Small intestine (tissue), 7 donors: ENCODE measurements around the gene SCART1. TPM values are rescaled to one million over a fixed set of nuclear protein-coding genes. Genes with fewer than 3 reads are reported as not detected.
"Not testable (repeated sequence)": the region's sequence is repeated elsewhere in the genome, so short reads cannot be mapped to it uniquely, and the experiment has no call there.

Experiments
- DNase-seq, 2 donors: peaks; one replicate each; pipeline versions ENCODE4 v3.0.0 to v3.0.0-alpha.2; 2013
- FAIRE-seq: peaks from 2 replicates; lab custom pipeline; 2012; peaks lifted over from hg19 to GRCh38; lab: Jason Lieb, UNC
- H3K27ac ChIP-seq, 3 donors: one replicate each; pipeline ENCODE4 v1.5.1; 2013; ENCODE audit warnings: low read length in 2 of 3, mild to moderate bottlenecking in 2 of 3, control low read depth in 1 of 3, inconsistent platforms in 1 of 3, low read depth in 1 of 3, moderate library complexity in 1 of 3
- H3K27me3 ChIP-seq, 3 donors: one replicate each; pipeline ENCODE4 v1.6.1; 2013; ENCODE audit warnings: low read length in 3 of 3, inconsistent platforms in 1 of 3; ENCODE audit not compliant: control insufficient read depth in 3 of 3, insufficient read depth in 3 of 3
- H3K36me3 ChIP-seq, 3 donors: one replicate each; pipeline ENCODE4 v1.6.1; 2013; ENCODE audit warnings: low read length in 3 of 3, inconsistent platforms in 1 of 3, low read depth in 1 of 3, mild to moderate bottlenecking in 1 of 3, moderate library complexity in 1 of 3; ENCODE audit not compliant: control insufficient read depth in 3 of 3, insufficient read depth in 2 of 3
- H3K4me1 ChIP-seq, 3 donors: one replicate each; pipeline ENCODE4 v1.6.1; 2013; ENCODE audit warnings: low read length in 2 of 3, inconsistent platforms in 1 of 3, low read depth in 1 of 3, mild to moderate bottlenecking in 1 of 3, moderate library complexity in 1 of 3; ENCODE audit not compliant: control insufficient read depth in 3 of 3, insufficient read depth in 2 of 3
- H3K4me3 ChIP-seq, 3 donors: one replicate each; pipeline ENCODE4 v1.5.1; 2013; ENCODE audit warnings: low read length in 3 of 3, control low read depth in 1 of 3, inconsistent platforms in 1 of 3, low read depth in 1 of 3, mild to moderate bottlenecking in 1 of 3, moderate library complexity in 1 of 3
- H3K9me3 ChIP-seq, 2 donors: one replicate each; pipeline ENCODE4 v1.6.1; 2013; ENCODE audit warnings: low read depth in 1 of 2, low read length in 1 of 2; ENCODE audit not compliant: control insufficient read depth in 2 of 2, insufficient read depth in 1 of 2
- WGBS, 3 donors: extraction: QIAGEN DNeasy Blood & Tissue Kit; methylation state at CpG; one replicate each; pipeline ENCODE4 v1.1.7; 2013; 5-methylcytosine and 5-hydroxymethylcytosine counted together
- polyA plus RNA-seq, 4 donors: library from polyadenylated mRNA; stranded (reverse) in 3 of 4; unstranded in 1 of 4; fragments of 200-250 nt in 3 of 4; fragments of 120-200 nt in 1 of 4; gene quantifications; one replicate each; pipeline versions ENCODE4 v1.2.1 to v1.2.3, GENCODE V29; 2013
- donor health status: healthy with polysubstance abuse.
- donor health status: control.
- donor health status: control.
- donor health status: Bipolar disorder and iron deficiency.
- donor health status: healthy.

SCART1 gene
- polyA plus RNA-seq, 4 donors: 0.22 to 2.1 (median 0.33) TPM; not detected in 1

DNA sequence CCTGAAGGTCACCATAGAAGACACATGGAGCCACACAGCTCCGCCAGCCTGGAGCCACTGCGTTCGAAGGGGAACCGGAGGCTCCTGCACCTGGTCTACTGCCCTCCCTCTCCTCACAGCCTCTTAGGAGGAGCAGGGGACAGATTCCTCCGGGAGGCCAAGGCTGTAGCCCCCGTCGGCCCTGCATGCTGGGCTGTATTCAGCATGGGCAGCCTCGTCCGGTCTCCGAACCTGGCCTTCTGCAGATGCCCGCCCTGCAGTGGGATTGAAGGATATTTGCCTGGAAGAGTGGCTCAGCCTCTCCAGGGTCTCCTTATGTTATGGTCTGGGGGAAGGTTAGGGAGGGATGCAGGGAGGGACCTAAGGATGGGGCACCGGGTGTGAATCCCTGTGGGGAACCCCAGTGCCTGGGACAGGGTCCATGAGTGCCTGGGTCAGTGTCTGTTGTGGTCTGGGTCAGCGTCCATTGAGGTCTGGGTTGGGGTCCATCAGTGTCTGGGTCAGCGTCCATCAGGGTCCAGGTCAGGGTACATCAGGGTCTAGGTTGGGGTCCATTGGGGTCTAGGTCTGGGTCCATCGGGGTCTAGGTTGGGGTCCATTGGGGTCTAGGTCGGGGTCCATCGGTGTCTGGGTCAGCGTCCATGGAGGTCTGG is 13.0 kb upstream of the SCART1 start:
- DNase-seq: no peak

DNA sequence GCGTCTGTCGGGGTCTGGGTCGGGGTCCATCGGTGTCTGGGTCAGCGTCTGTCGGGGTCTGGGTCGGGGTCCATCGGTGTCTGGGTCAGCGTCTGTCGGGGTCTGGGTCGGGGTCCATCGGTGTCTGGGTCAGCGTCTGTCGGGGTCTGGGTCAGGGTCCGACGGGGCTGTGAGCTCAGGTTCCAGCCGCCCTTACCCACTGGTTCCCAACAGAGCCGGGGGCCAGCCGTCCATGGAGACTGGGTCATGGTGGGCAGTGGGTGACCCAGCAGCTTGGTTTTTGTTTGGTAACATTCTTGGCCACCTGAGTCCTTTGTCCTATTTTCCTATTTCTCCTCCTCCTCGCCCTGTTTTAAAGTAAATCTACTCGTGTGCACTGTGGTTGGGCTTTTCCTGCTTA is 12.4 kb upstream of the SCART1 start:
- H3K36me3 ChIP-seq, FAIRE-seq, DNase-seq, H3K4me3 ChIP-seq, H3K4me1 ChIP-seq, H3K27ac ChIP-seq, H3K27me3 ChIP-seq: not testable (repeated sequence)
- peaks cover 0 to 11% of the 10 kb centered on the region in 2 donors for H3K9me3 ChIP-seq
- 72 to 87% (median 83%) methylated on average over 5 to 14 of the region's 21 CpGs for WGBS, 3 donors

More for the DNA sequence above, 13.0 kb upstream of the SCART1 start:
- Histone ChIP-seq H3K27ac (no peak overlapping the region), H3K27me3 (no peaks in the 10 kb centered on the region), H3K9me3 (peaks cover 0 to 10% of the 10 kb centered on the region in 2 donors), H3K36me3 (no peaks in the 10 kb centered on the region), H3K4me3 (no peak overlapping the region), H3K4me1 (no peaks in the 10 kb centered on the region)
- FAIRE-seq: no peak
- WGBS, 3 donors: 91 to 95% (median 92%) methylated on average over 17 to 18 of the region's 18 CpGs

DNA sequence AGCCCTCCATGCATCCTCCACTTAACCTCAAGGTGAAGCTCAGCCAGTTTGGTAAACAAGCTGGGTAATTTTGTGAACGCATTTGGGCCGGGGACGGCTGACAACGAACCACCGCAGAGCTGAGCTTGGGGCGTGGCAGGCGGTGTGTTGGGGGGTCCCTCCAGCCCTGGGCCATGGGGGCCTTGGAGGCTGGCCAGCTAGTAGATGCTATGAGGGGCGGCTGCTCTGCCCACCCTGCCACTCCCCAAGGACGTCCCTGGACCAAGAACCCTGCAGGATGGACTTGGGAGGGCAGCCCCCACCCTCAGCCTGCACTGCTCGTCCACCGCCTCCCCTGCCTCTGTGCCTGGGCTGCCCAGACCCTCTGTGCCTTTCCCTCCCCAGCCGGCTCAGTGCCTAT is 12.0 kb upstream of the SCART1 start:
- DNase-seq (no peak), FAIRE-seq (no peak)
- peaks cover 0 to 12% of the 10 kb centered on the region in 2 donors for H3K9me3 ChIP-seq
- no peak overlapping the region for H3K4me3 ChIP-seq
- no peaks in the 10 kb centered on the region for H3K27me3 ChIP-seq
- no peaks in the 10 kb centered on the region for H3K36me3 ChIP-seq
- no peaks in the 10 kb centered on the region for H3K4me1 ChIP-seq
- WGBS, 3 donors: 67 to 85% (median 77%) methylated on average over 12 of the region's 12 CpGs
- no peak overlapping the region for H3K27ac ChIP-seq

DNA sequence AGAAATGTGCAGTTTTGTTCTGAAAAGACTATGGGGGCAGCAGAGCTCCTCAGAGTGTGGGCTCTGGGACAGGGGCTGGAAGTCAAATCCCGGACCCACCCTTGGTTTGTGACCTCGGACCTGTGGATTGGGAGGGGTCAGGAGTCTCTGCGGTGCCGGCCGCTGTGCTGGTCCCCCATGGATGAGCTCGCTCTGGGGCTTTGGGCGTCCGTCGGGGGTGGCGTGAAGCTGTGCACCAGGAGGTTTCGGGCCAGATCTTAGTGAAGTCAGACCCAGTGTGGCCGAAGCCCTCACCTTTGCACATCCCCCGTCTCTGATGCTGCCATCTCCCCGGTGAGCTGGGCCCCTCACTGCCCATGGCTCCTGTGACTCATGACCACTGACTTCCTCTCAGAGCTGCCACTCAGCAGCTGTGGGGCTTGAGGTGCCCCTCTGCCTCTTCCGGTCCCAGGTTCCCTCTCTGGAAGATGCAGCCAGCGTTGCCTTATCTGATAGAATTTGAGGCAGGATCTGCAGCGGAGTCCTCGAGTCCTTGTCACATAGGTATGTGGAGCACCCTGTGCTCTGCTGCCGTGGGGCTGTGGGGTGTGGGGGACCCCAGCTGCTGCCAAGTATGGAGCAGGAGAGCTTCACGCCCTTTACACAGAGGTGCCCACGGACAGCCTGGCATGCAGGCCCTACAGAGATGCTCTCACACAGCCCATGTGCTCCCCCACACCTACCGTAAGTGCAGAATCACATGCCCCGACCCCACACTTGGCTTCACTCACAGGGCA is 11.4 kb upstream of the SCART1 start:
- H3K36me3 ChIP-seq: no peaks in the 10 kb centered on the region
- DNase-seq: no peak
- no peaks in the 10 kb centered on the region for H3K27me3 ChIP-seq
- peaks cover 0 to 15% of the 10 kb centered on the region in 2 donors for H3K9me3 ChIP-seq
- H3K27ac ChIP-seq: no peak overlapping the region
- no peak for FAIRE-seq
- WGBS, 3 donors: 74 to 79% (median 76%) methylated on average over 21 to 23 of the region's 23 CpGs
- no peaks in the 10 kb centered on the region for H3K4me1 ChIP-seq
- H3K4me3 ChIP-seq: no peak overlapping the region

DNA sequence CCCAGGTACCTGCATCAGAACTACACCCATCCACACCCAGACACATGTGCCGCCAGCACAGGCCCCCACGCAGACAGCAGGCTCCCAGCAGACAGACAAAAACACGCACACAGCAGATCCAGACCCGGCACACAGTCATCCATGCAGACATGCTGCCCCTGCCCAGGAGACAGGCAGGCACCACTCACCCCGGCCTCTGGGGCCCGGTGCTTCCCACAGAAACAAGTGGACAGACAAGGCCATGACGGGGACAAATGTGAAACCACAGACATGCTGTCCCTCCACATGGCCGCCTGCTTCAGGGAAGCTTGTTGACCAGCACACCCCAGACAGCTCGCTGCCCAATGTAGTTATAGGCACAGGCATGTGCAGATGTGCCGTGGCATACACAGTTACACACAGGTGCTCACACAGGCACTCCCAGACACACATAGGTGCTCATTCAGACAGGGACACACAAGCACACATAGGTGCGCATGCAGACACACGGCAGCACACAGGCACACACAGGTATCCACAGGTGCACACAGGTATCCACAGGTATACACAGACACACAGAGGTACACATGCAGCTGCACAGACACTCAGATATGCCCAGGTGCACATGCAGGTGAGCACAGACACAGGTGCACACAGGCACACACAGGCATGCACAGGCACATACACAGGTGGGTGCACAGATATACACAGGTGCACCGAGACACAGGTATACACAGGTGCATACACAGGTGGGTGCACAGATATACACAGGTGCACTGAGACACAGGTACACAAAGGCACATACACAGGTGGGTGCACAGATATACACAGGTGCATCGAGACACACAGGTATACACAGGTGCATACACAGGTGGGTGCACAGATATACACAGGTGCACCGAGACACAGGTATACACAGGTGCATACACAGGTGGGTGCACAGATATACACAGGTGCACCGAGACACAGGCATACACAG is 10.5 kb upstream of the SCART1 start:
- Histone ChIP-seq H3K9me3 (peaks cover 0 to 15% of the 10 kb centered on the region in 2 donors), H3K4me3 (no peak overlapping the region), H3K36me3 (no peaks in the 10 kb centered on the region), H3K27ac (no peak overlapping the region), H3K4me1 (no peaks in the 10 kb centered on the region), H3K27me3 (no peaks in the 10 kb centered on the region)
- WGBS, 3 donors: 85 to 88% (median 86%) methylated on average over 16 of the region's 16 CpGs
- FAIRE-seq: no peak
- no peak for DNase-seq

DNA sequence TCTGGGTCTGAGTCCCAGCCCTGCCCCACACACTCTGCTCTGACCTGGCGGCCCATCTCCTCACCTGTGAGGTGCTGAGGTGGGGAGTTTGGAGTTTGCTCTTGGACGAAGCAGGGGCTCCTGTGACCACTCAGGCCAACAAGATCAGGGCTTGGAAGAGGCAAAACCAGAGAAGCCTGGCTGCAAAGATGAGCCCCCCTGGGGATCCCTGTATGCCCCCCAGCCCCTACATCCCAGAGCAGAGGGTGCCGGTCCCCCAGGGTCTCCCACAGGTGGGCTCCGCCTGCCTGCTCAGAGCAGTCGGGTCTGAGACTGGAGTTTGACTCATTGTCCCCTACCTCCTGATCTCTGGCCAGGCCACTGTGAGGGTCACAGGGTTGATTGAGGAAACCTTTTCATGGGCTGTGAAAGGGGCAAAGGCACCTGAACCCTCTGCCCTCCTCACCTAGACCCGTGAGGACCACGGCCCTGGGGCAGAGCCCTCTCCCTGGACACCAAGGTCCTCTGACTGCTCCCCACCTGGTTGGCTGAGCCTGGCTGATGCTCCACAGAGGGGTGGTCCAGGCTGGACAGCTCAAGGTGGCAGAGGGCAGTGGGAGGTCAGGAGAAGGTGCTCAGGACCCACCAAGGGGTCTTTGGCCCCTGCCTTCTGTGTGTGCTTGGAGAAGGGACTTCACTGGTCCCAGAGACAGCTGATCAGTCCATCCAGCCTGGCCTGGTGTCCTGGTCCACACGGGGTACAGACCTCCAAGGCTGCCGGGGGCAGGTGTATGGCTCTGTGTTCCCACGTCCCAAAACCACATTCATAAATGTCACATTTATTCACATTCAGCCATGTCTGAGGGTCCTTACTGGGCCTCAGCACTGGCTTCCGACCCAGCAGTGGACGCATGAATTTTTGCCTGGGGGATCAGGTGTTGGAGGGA is 9.1 kb upstream of the SCART1 start:
- Histone ChIP-seq H3K4me3 (no peak overlapping the region), H3K9me3 (peaks cover 0 to 13% of the 10 kb centered on the region in 2 donors), H3K4me1 (no peaks in the 10 kb centered on the region), H3K27ac (no peak overlapping the region), H3K36me3 (no peaks in the 10 kb centered on the region), H3K27me3 (no peaks in the 10 kb centered on the region)
- FAIRE-seq (no peak), DNase-seq (no peak)
- WGBS, 3 donors: 84 to 86% (median 84%) methylated on average over 11 to 12 of the region's 12 CpGs

DNA sequence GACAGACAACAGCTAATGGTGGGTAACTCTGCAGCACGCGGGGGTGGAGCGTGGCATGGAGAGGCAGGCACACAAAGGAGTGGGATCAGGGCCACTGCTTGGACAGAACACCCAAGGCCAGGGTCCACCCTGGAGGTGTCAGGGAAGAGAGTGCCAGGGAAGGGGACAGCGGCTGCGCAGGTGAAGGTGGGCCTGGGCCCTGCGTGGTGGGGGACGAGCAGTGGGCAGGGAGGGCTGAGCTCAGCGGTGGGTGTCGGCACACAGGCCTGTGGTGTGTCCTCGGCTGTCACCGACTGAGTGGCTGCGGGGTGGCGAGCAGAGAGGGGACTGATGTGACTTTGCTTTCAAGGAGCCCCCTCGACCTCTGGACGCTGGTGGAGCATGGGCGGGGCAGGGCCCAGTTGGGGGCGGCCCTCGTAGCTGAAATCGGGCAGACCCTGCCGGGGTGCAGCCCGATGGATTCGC is 8.4 kb upstream of the SCART1 start:
- Histone ChIP-seq H3K4me1 (no peaks in the 10 kb centered on the region), H3K27me3 (no peaks in the 10 kb centered on the region), H3K27ac (no peak overlapping the region), H3K36me3 (no peaks in the 10 kb centered on the region), H3K9me3 (peaks cover 0 to 13% of the 10 kb centered on the region in 2 donors), H3K4me3 (no peak overlapping the region)
- WGBS, 3 donors: 90 to 92% (median 91%) methylated on average over 20 to 22 of the region's 22 CpGs
- FAIRE-seq (no peak), DNase-seq (no peak)
